Hippocampal formation (tissue), 2 donors: ENCODE results near the gene CACNA2D4.

Experiments used
- DNase-seq, 2 donors: peaks; one replicate each; lab custom pipeline; 2025; lab: John Stamatoyannopoulos, UW

Gene CACNA2D4

GRCh38 chr12:1917172-1918070, 1.0 kb downstream of the CACNA2D4 start:
- DNase-seq: no peak

- no peak for DNase-seq
Observed at GRCh38 chr12:1916371-1917171, 1.9 kb downstream of the CACNA2D4 start.

- DNase-seq: no peak
Observed at GRCh38 chr12:1915082-1915968, 3.1 kb downstream of the CACNA2D4 start.

DNA sequence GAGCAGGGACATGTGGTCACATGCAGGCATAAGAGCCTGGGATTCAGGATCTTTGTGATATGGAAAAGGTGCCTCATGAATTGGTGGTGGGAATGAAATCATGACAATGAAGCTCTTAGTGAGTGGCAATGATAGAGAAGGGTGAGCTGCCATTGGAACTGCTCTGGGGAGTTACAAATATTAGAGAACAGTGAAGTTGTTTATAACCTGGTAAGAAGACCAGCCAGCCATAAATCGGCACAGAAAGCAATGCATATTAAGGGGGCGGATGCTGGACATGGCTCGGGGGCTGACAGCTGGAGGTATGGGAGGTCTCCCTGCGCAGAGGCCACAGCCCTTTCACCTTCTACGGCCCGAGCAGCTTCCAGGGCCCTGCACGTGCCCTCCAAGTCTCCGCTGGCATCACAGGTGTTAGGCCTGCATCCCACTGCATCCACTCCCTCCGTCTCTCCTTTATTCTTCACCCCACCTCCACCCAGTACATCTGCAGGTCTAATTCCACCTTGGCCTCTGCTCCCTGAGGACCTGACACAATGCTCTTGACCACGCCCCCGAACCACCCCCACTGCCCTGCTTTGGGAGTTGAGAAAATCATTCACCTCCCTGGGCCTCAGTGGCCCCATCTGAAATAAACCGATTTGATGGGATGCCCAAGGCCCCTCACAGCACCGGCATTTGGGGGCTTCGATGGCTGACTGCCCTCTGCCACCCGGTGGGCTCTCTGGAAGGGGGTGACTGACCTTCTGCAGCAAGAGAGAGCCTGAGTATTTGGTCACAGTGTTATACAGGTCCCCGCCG, 4.1 kb downstream of the CACNA2D4 start:
- DNase-seq: no peak

DNA sequence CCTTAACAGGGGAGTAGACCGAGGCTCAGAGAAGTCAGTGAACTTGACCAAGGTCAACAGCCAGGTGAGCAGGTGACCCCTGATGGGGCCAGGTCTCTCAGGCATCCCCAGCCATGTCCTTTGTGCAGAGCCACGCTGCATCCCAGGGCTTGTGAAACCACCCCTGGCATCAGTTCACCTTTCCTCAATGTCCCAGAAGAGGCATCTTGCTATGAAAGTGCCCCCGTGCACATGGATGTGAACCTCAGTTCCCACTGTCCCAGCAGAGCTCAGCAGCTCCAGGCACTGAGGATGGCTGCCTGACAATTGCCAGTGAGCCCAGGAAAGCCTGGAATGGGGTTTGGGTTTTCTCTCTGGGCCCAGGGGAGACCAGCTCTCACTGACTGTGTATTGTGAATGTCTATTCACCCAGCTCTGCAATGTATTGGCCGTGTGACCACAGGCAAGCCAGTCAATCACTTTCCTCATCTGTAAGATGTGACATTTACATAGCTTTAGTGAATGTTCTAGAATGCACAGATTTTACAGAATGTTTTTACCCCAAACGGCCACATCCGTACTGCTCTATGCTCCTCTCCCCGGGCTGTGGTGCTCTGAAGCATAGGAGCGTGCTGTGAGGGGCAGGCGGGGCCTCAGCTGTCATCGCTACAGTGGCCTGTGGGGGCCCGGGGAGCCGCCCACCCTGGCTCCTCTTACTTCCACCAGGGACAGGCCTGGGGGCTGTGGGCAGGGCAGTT, 4.9 kb downstream of the CACNA2D4 start:
- no peak for DNase-seq

GRCh38 chr12:1912580-1913376, 5.7 kb downstream of the CACNA2D4 start:
- DNase-seq: no peak

- no peak for DNase-seq
Observed at GRCh38 chr12:1911598-1912575, 6.6 kb downstream of the CACNA2D4 start.

DNA sequence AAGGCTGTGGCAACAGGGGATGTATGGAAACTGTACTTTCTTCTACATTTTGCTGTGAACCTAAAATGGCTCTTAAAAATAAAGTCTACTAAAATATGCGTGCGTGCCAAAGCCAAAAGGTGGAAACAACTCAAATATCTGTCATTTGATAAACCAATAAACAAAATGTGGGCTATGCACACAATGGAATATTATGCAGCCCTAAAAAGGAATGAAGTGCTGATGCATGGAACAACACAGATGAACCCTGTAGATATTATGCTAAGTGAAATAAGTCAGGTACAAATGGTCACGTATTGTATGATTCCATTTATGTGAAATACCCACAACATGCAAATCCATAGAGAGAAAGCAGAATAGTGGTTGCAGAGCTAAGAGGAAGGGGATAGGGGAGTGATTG, 8.0 kb downstream of the CACNA2D4 start:
- DNase-seq: no peak

GRCh38 chr12:1908758-1909157, 9.7 kb downstream of the CACNA2D4 start:
- no peak for DNase-seq

DNA sequence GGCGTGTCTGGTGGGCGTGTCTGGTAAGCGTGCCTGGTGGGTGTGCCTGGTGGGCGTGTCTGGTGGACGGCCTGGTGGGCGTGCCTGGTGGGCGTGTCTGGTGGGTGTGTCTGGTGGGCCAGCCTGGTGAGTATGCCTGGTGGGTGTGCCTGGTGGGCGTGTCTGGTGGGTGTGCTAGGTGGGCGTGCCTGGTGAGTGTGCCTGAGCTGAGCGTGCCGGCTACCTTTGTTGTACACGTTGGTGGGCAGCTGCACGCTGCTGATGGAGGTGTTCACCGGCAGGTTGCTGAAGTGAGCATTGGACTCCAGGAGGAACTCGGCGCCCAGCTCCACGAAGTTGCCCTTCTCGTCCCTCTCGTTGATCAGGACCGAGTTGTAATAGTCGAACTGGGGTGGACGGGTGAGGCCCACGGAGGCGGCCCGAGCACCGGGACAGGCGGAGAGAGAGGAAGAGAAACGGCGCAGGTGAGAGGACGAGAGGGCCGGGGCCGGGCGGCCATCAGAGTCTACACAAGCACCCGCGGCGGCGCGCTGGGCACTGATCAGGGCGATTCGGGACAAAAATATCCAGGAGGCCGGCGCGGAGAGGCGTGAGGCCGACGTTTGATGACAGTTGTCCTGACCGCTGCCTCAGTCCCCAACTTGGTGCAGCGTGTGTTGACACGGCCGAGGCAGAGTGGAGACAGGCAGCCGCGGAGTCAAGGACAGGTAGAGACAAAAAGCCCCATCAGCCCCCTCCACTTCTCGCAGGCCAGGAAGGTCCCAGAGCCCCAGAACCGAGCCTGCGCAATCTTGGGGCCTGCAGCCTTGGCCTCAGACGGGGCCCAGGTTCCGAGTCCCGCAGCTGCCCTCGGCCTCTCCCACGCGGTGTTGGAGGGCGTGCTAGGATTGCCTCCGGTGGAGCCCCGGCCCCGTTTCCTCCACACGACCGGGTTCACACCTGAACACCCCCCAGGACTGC, 10.5 kb downstream of the CACNA2D4 start:
- no peak for DNase-seq

GRCh38 chr12:1906579-1906978, 11.9 kb downstream of the CACNA2D4 start:
- no peak for DNase-seq

DNA sequence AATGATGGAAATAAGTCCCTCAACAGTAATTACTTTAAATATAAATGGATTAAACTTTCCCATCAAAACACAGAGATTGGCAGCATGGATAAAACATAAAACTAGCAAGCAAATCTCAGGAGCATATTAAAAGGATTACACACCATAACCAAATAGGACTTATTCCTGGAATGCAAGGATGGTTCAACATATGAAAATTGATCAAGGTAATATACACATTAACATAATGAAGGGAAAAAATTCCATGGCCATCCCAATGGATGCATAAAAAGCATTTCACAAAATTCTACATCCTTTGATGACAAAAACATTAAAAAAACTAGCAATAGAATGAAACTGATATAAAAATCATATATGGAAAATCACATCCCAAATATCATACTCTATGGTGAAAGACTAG, 13.6 kb downstream of the CACNA2D4 start:
- no peak for DNase-seq

- DNase-seq: no peak
Observed at GRCh38 chr12:1896964-1897363, 21.5 kb downstream of the CACNA2D4 start.

DNA sequence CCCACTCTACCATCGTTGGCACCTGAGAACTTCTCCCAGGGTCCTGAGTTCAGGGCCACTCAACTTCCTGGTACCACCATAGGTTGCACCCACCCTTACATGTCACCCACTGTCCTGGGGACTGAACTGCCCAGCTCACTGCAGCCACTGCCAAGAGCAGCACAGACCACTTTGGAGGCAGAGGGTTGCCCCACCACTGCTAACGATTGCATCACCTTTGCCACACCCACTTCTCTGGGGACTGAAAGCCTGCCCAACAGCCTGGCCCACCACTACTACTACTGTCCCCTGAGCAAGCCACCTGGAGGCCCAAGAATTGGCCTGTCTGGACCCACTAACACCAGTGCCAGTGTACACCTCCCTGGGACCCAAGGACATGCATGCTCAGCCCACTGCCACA, 27.6 kb downstream of the CACNA2D4 start:
- no peak for DNase-seq

DNA sequence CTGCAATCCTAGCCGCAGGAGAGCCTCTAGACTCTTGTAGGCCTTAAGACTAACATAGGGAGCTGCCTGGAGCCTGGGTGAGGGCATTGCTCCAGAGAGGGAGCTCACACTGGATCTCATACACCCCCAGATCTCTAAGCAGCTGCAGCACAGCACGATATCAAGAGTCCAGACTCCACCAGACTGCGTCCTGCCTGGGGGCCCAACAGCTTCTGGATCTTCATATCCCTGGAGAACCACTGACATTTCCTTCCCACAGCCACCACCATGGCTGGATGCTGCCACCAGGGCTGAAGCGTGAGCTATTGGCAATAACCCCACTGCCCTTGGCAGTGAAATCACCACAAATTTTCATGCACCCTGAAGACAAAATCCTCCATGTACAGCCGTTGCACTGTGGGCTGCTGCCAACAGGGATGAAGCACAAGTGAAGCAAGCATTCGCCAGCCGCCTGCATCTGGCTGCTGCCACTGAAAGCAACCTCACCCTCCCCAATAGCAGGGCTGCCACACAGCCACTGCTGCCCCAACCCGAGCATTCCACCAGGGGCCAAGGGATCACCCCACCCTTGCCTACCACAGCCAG, 28.2 kb downstream of the CACNA2D4 start:
- DNase-seq: no peak

DNA sequence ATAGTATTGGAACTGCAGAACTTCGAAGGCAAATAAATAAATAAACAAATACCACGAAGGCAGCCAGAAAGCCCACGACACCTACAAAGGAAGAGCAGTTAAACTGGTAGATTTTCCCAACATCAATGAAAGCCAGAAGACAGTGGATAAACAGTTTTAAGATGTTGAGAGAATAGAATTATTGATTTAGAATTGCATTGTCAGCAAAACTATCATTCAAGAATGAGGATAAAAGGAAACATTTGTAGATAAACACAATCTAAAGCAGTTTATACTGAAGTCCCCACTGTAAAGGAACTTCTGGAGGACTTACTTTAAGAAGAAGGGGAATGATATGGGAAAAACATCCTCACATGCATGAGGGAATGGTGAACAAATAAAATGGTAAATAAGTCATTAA, 29.5 kb downstream of the CACNA2D4 start:
- DNase-seq: no peak
